ENCODE results near the gene RHOBTB3. TPM values are rescaled to one million over a fixed set of nuclear protein-coding genes. Genes with fewer than 3 reads are reported as not detected.
"Not testable (repeated sequence)": the region's sequence is repeated elsewhere in the genome, so short reads cannot be mapped to it uniquely, and the experiment has no call there.

RHOBTB3 gene, protein sequence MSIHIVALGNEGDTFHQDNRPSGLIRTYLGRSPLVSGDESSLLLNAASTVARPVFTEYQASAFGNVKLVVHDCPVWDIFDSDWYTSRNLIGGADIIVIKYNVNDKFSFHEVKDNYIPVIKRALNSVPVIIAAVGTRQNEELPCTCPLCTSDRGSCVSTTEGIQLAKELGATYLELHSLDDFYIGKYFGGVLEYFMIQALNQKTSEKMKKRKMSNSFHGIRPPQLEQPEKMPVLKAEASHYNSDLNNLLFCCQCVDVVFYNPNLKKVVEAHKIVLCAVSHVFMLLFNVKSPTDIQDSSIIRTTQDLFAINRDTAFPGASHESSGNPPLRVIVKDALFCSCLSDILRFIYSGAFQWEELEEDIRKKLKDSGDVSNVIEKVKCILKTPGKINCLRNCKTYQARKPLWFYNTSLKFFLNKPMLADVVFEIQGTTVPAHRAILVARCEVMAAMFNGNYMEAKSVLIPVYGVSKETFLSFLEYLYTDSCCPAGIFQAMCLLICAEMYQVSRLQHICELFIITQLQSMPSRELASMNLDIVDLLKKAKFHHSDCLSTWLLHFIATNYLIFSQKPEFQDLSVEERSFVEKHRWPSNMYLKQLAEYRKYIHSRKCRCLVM
- 1 to 10 TPM in 1 of 2 experiments, under 1 TPM in 1; 0.74 to 1.4 TPM for total RNA-seq

DNA sequence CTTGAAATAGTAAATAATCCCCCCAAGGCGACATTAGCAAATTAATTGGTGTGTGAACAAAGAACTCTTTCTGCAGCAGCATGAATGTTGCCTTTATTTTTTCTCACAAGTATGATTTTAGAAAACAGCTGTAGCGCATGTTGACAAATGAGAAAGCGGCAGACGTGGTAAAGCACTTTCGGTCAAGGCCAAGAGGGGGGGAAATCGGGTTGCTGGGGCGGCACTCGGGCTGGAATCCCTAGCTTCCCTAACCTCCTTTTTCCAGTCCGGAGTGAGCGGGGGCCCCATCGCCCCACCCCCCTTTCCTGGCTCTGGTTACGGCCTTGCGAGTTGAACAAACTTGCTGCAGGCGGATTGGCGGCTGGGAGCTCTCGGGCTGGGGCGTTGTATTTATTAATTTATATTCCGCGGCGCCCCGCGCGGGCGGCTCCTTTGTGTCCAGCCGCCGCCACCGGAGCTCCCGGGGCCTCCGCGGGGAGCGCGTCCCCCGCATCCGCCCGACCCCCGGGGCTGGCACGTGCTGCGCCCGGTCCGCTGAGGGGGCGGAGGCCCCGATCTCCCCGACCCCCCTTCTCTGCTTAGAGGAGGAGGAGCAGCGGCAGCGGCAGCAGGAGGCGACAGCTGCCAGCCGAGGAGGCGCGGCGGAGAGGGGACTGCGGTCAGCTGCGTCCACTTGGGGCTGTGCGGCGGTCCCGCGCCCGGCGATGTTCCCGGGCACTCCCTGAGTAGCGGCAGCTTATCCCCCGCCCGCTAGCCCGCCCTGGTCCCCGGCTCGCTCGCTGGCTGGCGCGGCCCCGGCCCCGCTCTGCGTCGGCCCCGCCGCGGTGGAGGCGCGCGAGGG is at the start of gene RHOBTB3:
TSS of gene RHOBTB3 (plus strand) at position 607 of the 841 bp plus-strand sequence. CDS start 347 bp downstream, outside the sequence.
- ChIA-PET POLR2A (no interaction called here), CTCF (interaction anchor here (1.5 kb wide), 1 partner anchor 13 kb away, joined by 3 read pairs; no protein-coding TSS in a partner anchor)
- no peak within 1 kb of the TSS for H3K27ac Mint-ChIP-seq
- DNase-seq, result peak; percentile 26
- H3K4me1 Mint-ChIP-seq, result peaks cover 49% of the 10 kb centered on the region
- H3K27me3 Mint-ChIP-seq, result peaks cover 44% of the 10 kb centered on the region
- no peaks in the 10 kb centered on the region for H3K9me3 Mint-ChIP-seq
- H3K36me3 Mint-ChIP-seq (ENCODE audit: low read depth), result no peaks in the 10 kb centered on the region
- peak within 1 kb of the TSS; percentile 74 for H3K4me3 Mint-ChIP-seq

- CTCF ChIA-PET, result no interaction called here
- Mint-ChIP-seq H3K4me1 (no peaks in the 10 kb centered on the region), H3K27ac (no peak within 1 kb of the TSS), H3K9me3 (no peaks in the 10 kb centered on the region), H3K36me3 (ENCODE audit: low read depth) (no peaks in the 10 kb centered on the region), H3K4me3 (no peak within 1 kb of the TSS), H3K27me3 (peaks cover 25% of the 10 kb centered on the region)
- DNase-seq, result no peak
- POLR2A ChIA-PET, result no interaction called here
Observed at GRCh38 chr5:95682891-95683290, 48.2 kb upstream of the RHOBTB3 start, which contains the start of gene SPATA9. Gene SPATA9 (minus strand): TSS chr5:95682991. CDS start chr5:95682854, 137 bp downstream.

DNA sequence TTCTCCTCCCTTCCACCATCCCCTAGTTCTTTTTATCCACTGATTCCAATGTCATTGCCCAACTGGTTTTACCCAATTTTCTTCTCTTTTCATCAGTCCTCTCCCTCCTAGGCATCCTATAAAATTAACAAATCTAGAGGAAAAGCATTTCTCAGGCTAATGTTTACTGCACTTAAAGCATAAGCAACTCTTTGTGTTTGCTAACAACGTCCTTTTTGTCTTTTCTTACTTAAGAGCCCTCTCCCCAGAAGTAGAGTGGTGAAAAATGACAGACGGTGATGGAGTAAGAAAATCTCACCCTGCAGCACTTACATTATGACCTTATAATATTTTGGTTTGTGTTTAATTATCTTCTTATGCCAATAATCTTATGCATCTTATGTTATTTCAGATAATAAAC is 46.8 kb upstream of the RHOBTB3 start:
- Mint-ChIP-seq H3K27ac (no peak overlapping the region), H3K4me3 (no peak overlapping the region), H3K4me1 (no peaks in the 10 kb centered on the region), H3K9me3 (no peaks in the 10 kb centered on the region), H3K27me3 (peaks cover 22% of the 10 kb centered on the region), H3K36me3 (ENCODE audit: low read depth) (no peaks in the 10 kb centered on the region)
- ChIA-PET CTCF (no interaction called here), POLR2A (no interaction called here)
- DNase-seq, result no peak

- Mint-ChIP-seq H3K9me3 (peaks cover 5% of the 10 kb centered on the region), H3K4me1 (no peaks in the 10 kb centered on the region), H3K4me3 (no peak overlapping the region), H3K27me3 (peaks cover 14% of the 10 kb centered on the region), H3K36me3 (ENCODE audit: low read depth) (no peaks in the 10 kb centered on the region), H3K27ac (no peak overlapping the region)
- ChIA-PET CTCF (no interaction called here), POLR2A (no interaction called here)
- DNase-seq, result no peak
Observed at GRCh38 chr5:95686651-95687050, 44.5 kb upstream of the RHOBTB3 start.

- no peak for DNase-seq
- peaks cover 5% of the 10 kb centered on the region for H3K9me3 Mint-ChIP-seq
Observed at GRCh38 chr5:95689680-95690079, 41.5 kb upstream of the RHOBTB3 start.

GRCh38 chr5:95690333-95690732 is 40.8 kb upstream of the RHOBTB3 start:
- POLR2A ChIA-PET, result no interaction called here
- H3K9me3 Mint-ChIP-seq, result peaks cover 5% of the 10 kb centered on the region
- H3K36me3 Mint-ChIP-seq (ENCODE audit: low read depth), result no peaks in the 10 kb centered on the region
- no peak for DNase-seq
- H3K4me1 Mint-ChIP-seq, result no peaks in the 10 kb centered on the region
- CTCF ChIA-PET, result no interaction called here
- no peak overlapping the region for H3K4me3 Mint-ChIP-seq
- H3K27ac Mint-ChIP-seq, result no peak overlapping the region
- peaks cover 6% of the 10 kb centered on the region for H3K27me3 Mint-ChIP-seq

More at GRCh38 chr5:95689680-95690079, 41.5 kb upstream of the RHOBTB3 start:
- ChIA-PET CTCF (no interaction called here), POLR2A (no interaction called here)
- no peaks in the 10 kb centered on the region for H3K4me1 Mint-ChIP-seq
- H3K27me3 Mint-ChIP-seq, result peaks cover 8% of the 10 kb centered on the region
- H3K36me3 Mint-ChIP-seq (ENCODE audit: low read depth), result no peaks in the 10 kb centered on the region
- H3K4me3 Mint-ChIP-seq, result no peak overlapping the region
- no peak overlapping the region for H3K27ac Mint-ChIP-seq

- H3K4me1 Mint-ChIP-seq, result no peaks in the 10 kb centered on the region
- POLR2A ChIA-PET, result no interaction called here
- H3K27ac Mint-ChIP-seq, result no peak overlapping the region
- CTCF ChIA-PET, result interaction anchor here (0.7 to 1.6 kb wide), 6 partner anchors 24 to 122 kb away, joined by 3 to 5 read pairs (median 3); no protein-coding TSS in a partner anchor
- no peak overlapping the region for H3K4me3 Mint-ChIP-seq
- no peaks in the 10 kb centered on the region for H3K36me3 Mint-ChIP-seq (ENCODE audit: low read depth)
- no peaks in the 10 kb centered on the region for H3K9me3 Mint-ChIP-seq
- H3K27me3 Mint-ChIP-seq, result peaks cover 14% of the 10 kb centered on the region
- no peak for DNase-seq
Observed at GRCh38 chr5:95697781-95698681, 33.1 kb upstream of the RHOBTB3 start.

DNA sequence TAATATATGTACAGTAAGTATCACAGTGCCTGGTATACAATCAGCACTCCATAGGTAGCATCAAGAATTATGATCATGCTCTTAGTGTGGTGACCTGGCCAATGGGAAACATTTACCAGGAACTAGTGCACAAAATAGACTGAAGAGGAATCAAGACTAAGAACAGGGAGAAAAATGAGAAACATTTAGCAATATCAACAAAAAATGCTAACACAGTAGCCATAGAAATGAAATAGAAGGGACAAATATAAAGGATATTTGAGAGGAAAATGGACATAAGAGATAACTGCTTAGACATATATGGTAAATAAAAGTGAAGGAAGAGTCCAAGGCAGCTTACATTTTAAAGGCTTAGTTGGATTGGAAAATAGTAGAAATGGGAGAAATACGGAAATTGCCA is 31.8 kb upstream of the RHOBTB3 start:
- CTCF ChIA-PET, result interaction anchor here (1.6 kb wide), 1 partner anchor 26 kb away, joined by 3 read pairs; no protein-coding TSS in a partner anchor
- Mint-ChIP-seq H3K36me3 (ENCODE audit: low read depth) (no peaks in the 10 kb centered on the region), H3K4me3 (no peak overlapping the region), H3K27me3 (peaks cover 14% of the 10 kb centered on the region), H3K27ac (no peak overlapping the region), H3K4me1 (no peaks in the 10 kb centered on the region), H3K9me3 (no peaks in the 10 kb centered on the region)
- POLR2A ChIA-PET, result no interaction called here
- DNase-seq, result no peak

- H3K36me3 Mint-ChIP-seq (ENCODE audit: low read depth), result no peaks in the 10 kb centered on the region
- ChIA-PET POLR2A (no interaction called here), CTCF (no interaction called here)
- no peaks in the 10 kb centered on the region for H3K4me1 Mint-ChIP-seq
- peaks cover 14% of the 10 kb centered on the region for H3K27me3 Mint-ChIP-seq
- DNase-seq, result no peak
- no peak overlapping the region for H3K27ac Mint-ChIP-seq
- H3K9me3 Mint-ChIP-seq, result no peaks in the 10 kb centered on the region
- no peak overlapping the region for H3K4me3 Mint-ChIP-seq
Observed at GRCh38 chr5:95701074-95701473, 30.1 kb upstream of the RHOBTB3 start.

DNA sequence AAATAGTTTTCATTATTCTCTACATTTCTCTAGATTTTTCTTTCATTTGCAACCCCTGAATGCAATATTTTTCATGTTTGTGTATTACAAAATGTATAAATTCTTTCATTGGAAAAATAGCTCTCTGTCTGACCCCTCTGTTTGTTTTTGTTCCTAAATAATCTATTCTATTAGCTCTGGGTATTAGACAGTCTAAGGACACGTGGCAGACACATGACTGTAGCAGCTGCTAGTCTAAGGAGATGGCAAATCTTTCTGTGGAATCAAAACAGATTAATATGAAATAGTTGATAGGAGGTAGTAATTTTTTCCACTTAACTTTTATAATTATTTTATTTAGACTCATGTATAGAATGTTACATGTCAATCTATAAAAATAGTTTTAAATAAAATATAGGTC is 27.0 kb upstream of the RHOBTB3 start:
- Mint-ChIP-seq H3K27ac (no peak overlapping the region), H3K9me3 (no peaks in the 10 kb centered on the region), H3K4me3 (no peak overlapping the region), H3K36me3 (ENCODE audit: low read depth) (no peaks in the 10 kb centered on the region), H3K4me1 (peaks cover 1% of the 10 kb centered on the region), H3K27me3 (peaks cover 9% of the 10 kb centered on the region)
- ChIA-PET CTCF (no interaction called here), POLR2A (no interaction called here)
- no peak for DNase-seq

DNA sequence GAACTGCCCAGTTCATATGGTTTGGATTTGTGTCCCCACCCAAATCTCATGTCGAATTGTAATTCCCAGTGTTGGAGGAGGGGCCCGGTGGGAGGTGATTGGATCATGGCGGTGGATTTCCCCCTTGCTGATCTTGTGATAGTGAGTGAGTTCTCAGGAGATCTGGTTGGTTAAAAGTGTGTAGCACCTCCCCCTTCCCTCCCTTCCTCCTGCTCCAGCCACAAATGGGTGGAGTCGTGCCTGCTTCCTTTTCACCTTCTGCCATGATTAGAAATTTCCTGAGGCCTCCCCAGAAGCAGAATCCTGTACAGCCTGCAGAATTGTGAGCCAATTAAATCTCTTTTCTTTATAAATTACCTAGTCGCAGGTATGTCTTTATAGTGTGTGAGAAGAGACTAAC is 24.9 kb upstream of the RHOBTB3 start:
- H3K9me3 Mint-ChIP-seq; POLR2A ChIA-PET; H3K4me3 Mint-ChIP-seq; H3K4me1 Mint-ChIP-seq; DNase-seq; H3K27ac Mint-ChIP-seq; H3K27me3 Mint-ChIP-seq; CTCF ChIA-PET; H3K36me3 Mint-ChIP-seq (ENCODE audit: low read depth): not testable (repeated sequence)

DNA sequence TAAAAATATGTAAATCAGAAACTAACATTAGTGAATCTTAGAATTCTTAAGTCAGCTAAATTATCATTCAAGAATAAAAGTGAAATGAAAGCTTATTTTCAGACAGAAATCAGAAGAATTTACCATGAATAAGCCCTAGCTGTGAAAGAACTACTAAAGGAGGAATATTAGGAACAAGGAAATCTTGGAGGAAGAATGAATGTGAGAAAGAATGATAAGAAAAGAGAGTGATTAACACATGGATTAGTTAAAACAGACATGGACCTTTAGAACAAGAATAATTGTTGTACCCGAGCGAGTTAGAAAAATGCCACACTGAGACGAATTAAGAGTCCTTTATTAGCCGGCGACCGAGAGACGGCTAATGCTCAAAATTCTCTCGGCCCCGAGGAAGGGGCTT is 24.1 kb upstream of the RHOBTB3 start:
- H3K27ac Mint-ChIP-seq, result no peak overlapping the region
- ChIA-PET POLR2A (no interaction called here), CTCF (no interaction called here)
- H3K36me3 Mint-ChIP-seq (ENCODE audit: low read depth), result no peaks in the 10 kb centered on the region
- DNase-seq, result no peak
- H3K4me3 Mint-ChIP-seq, result no peak overlapping the region
- no peaks in the 10 kb centered on the region for H3K9me3 Mint-ChIP-seq
- peaks cover 5% of the 10 kb centered on the region for H3K27me3 Mint-ChIP-seq
- peaks cover 1% of the 10 kb centered on the region for H3K4me1 Mint-ChIP-seq

All from activated CD4-positive, alpha-beta T cell treated with anti-CD3 and anti-CD28 coated beads, Interleukin-2, amount 10 ng/mL, durations not matched to agents 7 days and 5 days (primary cell).